ENCODE results near the gene SYDE1.

The SYDE1 gene

GRCh38 chr19:15108145-15108844 lies 1.1 kb downstream of the SYDE1 start:
- DNase-seq (ENCODE audit: low read depth in 1 of 2, low spot score in 1 of 2) = no peak

- DNase-seq (ENCODE audit: low read depth in 1 of 2, low spot score in 1 of 2) = no peak
Measured at GRCh38 chr19:15108845-15109767, 1.9 kb downstream of the SYDE1 start.

- DNase-seq (ENCODE audit: low read depth in 1 of 2, low spot score in 1 of 2) = no peak
Measured at GRCh38 chr19:15109768-15110417, 2.7 kb downstream of the SYDE1 start.

- no peak for DNase-seq (ENCODE audit: low read depth in 1 of 2, low spot score in 1 of 2)
Measured at GRCh38 chr19:15110418-15110815, 3.2 kb downstream of the SYDE1 start.

GRCh38 chr19:15111758-15112157 lies 4.6 kb downstream of the SYDE1 start:
- DNase-seq (ENCODE audit: low read depth in 1 of 2, low spot score in 1 of 2) = no peak

- DNase-seq (ENCODE audit: low read depth in 1 of 2, low spot score in 1 of 2) = no peak
Measured at GRCh38 chr19:15112385-15112784, 5.2 kb downstream of the SYDE1 start.

- no peak for DNase-seq (ENCODE audit: low read depth in 1 of 2, low spot score in 1 of 2)
Measured at GRCh38 chr19:15113245-15114152, 6.3 kb downstream of the SYDE1 start.

- DNase-seq (ENCODE audit: low read depth in 1 of 2, low spot score in 1 of 2) = no peak
Measured at GRCh38 chr19:15114153-15114540, 6.9 kb downstream of the SYDE1 start.

GRCh38 chr19:15115080-15115479 lies 7.9 kb downstream of the SYDE1 start:
- DNase-seq (ENCODE audit: low read depth in 1 of 2, low spot score in 1 of 2) = no peak

- DNase-seq (ENCODE audit: low read depth in 1 of 2, low spot score in 1 of 2) = no peak
Measured at GRCh38 chr19:15115762-15116615, 8.8 kb downstream of the SYDE1 start.

GRCh38 chr19:15116856-15117255 lies 9.7 kb downstream of the SYDE1 start:
- DNase-seq (ENCODE audit: low read depth in 1 of 2, low spot score in 1 of 2) = no peak

GRCh38 chr19:15118248-15118647 lies 11.0 kb downstream of the SYDE1 start:
- DNase-seq (ENCODE audit: low read depth in 1 of 2, low spot score in 1 of 2) = no peak

- DNase-seq (ENCODE audit: low read depth in 1 of 2, low spot score in 1 of 2) = no peak
Measured at GRCh38 chr19:15118789-15119494, 11.7 kb downstream of the SYDE1 start.

GRCh38 chr19:15120135-15121026 lies 13.2 kb downstream of the SYDE1 start:
- DNase-seq (ENCODE audit: low read depth in 1 of 2, low spot score in 1 of 2) = no peak

GRCh38 chr19:15122331-15123030 lies 15.3 kb downstream of the SYDE1 start:
- no peak for DNase-seq (ENCODE audit: low read depth in 1 of 2, low spot score in 1 of 2)

- no peak for DNase-seq (ENCODE audit: low read depth in 1 of 2, low spot score in 1 of 2)
Measured at GRCh38 chr19:15123031-15123890, 16.1 kb downstream of the SYDE1 start.

- DNase-seq (ENCODE audit: low read depth in 1 of 2, low spot score in 1 of 2) = no peak
Measured at GRCh38 chr19:15123900-15124299, 16.7 kb downstream of the SYDE1 start.

All from stimulated activated CD4-positive, alpha-beta T cell treated with anti-CD3 and anti-CD28 coated beads, Interleukin-15, amount 100 ng/mL, for 1 hour (primary cell).